DND-41 (cell line): ENCODE measurements around the gene REXO4.

Experiments used
- CTCF ChIP-seq: IDR thresholded peaks from 2 replicates; pipeline ENCODE4 v1.5.1; 2012; ENCODE audit warnings: borderline replicate concordance, low read length, moderate library complexity, mild to moderate bottlenecking; ENCODE audit not compliant: poor library complexity, severe bottlenecking; ENCODE audit errors: extremely low read depth
- EZH2 ChIP-seq: IDR thresholded peaks from 3 replicates; pipeline ENCODE4 v1.6.1; 2012; ENCODE audit warnings: borderline replicate concordance, low read depth, mild to moderate bottlenecking, moderate library complexity, low read length, inconsistent platforms; ENCODE audit not compliant: severe bottlenecking

GRCh38 chr9:133367778-133368177 is 50.0 kb downstream of the REXO4 start:
- TF ChIP-seq CTCF: no peak
- no peak for TF ChIP-seq EZH2
